Type B pancreatic cell (in vitro differentiated cells): ENCODE results near the gene ABCA2. TPM values are rescaled to one million over a fixed set of nuclear protein-coding genes. Genes with fewer than 3 reads are reported as not detected.

Experiments used
- DNase-seq: peaks from one replicate; pipeline ENCODE4 v3.0.0; 2021; ENCODE audit warnings: mixed read lengths; ENCODE audit not compliant: unreplicated experiment; ENCODE audit errors: extremely low spot score
- H3K27ac Mint-ChIP-seq: 2 replicates; pipeline ENCODE4 v1.8.0; 2021; ENCODE audit warnings: mild to moderate bottlenecking, mixed read lengths
- H3K27me3 Mint-ChIP-seq: 2 replicates; pipeline ENCODE4 v1.8.0; 2021; ENCODE audit warnings: mixed read lengths
- H3K36me3 Mint-ChIP-seq: 2 replicates; pipeline ENCODE4 v1.8.0; 2021; ENCODE audit warnings: mixed read lengths
- H3K4me1 Mint-ChIP-seq: one replicate; pipeline ENCODE4 v1.8.0; 2021; ENCODE audit warnings: mixed read lengths; ENCODE audit not compliant: unreplicated experiment
- H3K4me3 Mint-ChIP-seq: 2 replicates; pipeline ENCODE4 v1.8.0; 2021; ENCODE audit warnings: mild to moderate bottlenecking, mixed read lengths
- H3K9me3 Mint-ChIP-seq: 2 replicates; pipeline ENCODE4 v1.8.0; 2021; ENCODE audit warnings: mixed read lengths
- CTCF ChIP-seq: fragments of 200-600 bp; sonication (generic); conservative IDR thresholded peaks from 2 replicates; pipeline ENCODE4 v1.5.0; 2021; ENCODE audit warnings: antibody characterized with exemption, mild to moderate bottlenecking
- total RNA-seq: library from RNA; stranded (reverse); gene quantifications from 2 replicates; pipeline ENCODE4 v1.2.1, GENCODE V29; 2021; ENCODE audit warnings: low replicate concordance

Gene ABCA2
- total RNA-seq, 1 donor from 2014 or later = 44.7 TPM

- TF ChIP-seq CTCF = no peak
- no peak for DNase-seq
- H3K27me3 Mint-ChIP-seq = no peaks in the 10 kb centered on the region
These were observed 6.5 kb downstream of the ABCA2 start for GRCh38 chr9:137021568-137021978.

GRCh38 chr9:137020771-137021567, 7.1 kb downstream of the ABCA2 start:
- H3K27me3 Mint-ChIP-seq = no peaks in the 10 kb centered on the region
- no peak for DNase-seq
- no peak for TF ChIP-seq CTCF
- no peak overlapping the region for H3K4me3 Mint-ChIP-seq
- no peaks in the 10 kb centered on the region for H3K4me1 Mint-ChIP-seq
- peaks cover 3% of the 10 kb centered on the region for H3K36me3 Mint-ChIP-seq
- no peak overlapping the region for H3K27ac Mint-ChIP-seq
- no peaks in the 10 kb centered on the region for H3K9me3 Mint-ChIP-seq

More at GRCh38 chr9:137021568-137021978, 6.5 kb downstream of the ABCA2 start:
- Mint-ChIP-seq H3K9me3 (no peaks in the 10 kb centered on the region), H3K36me3 (peaks cover 3% of the 10 kb centered on the region), H3K4me1 (no peaks in the 10 kb centered on the region), H3K27ac (no peak overlapping the region), H3K4me3 (no peak overlapping the region)

- no peak for DNase-seq
- TF ChIP-seq CTCF = no peak
- Mint-ChIP-seq H3K9me3 (no peaks in the 10 kb centered on the region), H3K27ac (no peak overlapping the region), H3K27me3 (no peaks in the 10 kb centered on the region), H3K4me3 (no peak overlapping the region), H3K36me3 (peaks cover 3% of the 10 kb centered on the region), H3K4me1 (no peaks in the 10 kb centered on the region)
These were observed 8.0 kb downstream of the ABCA2 start for GRCh38 chr9:137019891-137020683.

GRCh38 chr9:137018761-137019559, 9.1 kb downstream of the ABCA2 start:
- DNase-seq = no peak
- TF ChIP-seq CTCF = no peak
- H3K36me3 Mint-ChIP-seq = peaks cover 3% of the 10 kb centered on the region
- H3K4me3 Mint-ChIP-seq = no peak overlapping the region
- H3K4me1 Mint-ChIP-seq = no peaks in the 10 kb centered on the region
- no peak overlapping the region for H3K27ac Mint-ChIP-seq
- no peaks in the 10 kb centered on the region for H3K27me3 Mint-ChIP-seq
- no peaks in the 10 kb centered on the region for H3K9me3 Mint-ChIP-seq

GRCh38 chr9:137017791-137018497, 10.1 kb downstream of the ABCA2 start:
- DNase-seq = no peak
- Mint-ChIP-seq H3K4me3 (no peak overlapping the region), H3K4me1 (no peaks in the 10 kb centered on the region), H3K9me3 (no peaks in the 10 kb centered on the region), H3K36me3 (peaks cover 3% of the 10 kb centered on the region), H3K27ac (no peak overlapping the region), H3K27me3 (no peaks in the 10 kb centered on the region)
- no peak for TF ChIP-seq CTCF
